GM12878 (cell line): ENCODE results near the gene ABCA4. TPM values are rescaled to one million over a fixed set of nuclear protein-coding genes. Genes with fewer than 3 reads are reported as not detected.

Experiments
- ATAC-seq: fragments of 200-7000 bp; cut with Tn5 transposase; 3 replicates; pipeline ENCODE4 v1.9.1; 2020; ENCODE audit warnings: mild to moderate bottlenecking, moderate library complexity
- BruUV-seq: library from RNA; stranded (reverse); fragments of 400-500 nt; replicated peaks from 2 replicates; lab custom pipeline; 2021; lab: Mats Ljungman, UMichigan
- CTCF ChIA-PET: fragments of 300-600 bp; sonication (Branson Sonifier 250); formaldehyde crosslinking; extraction: SDS; loops from one replicate; lab custom pipeline; 2021; ENCODE audit warnings: inconsistent platforms; lab: Yijun Ruan, JAX
- POLR2A ChIA-PET: fragments of 350-600 bp; formaldehyde crosslinking; extraction: SDS; loops from one replicate; lab custom pipeline; 2021; ENCODE audit warnings: inconsistent platforms; lab: Charles Lee
- RAD21 ChIA-PET: fragments of 300-600 bp; sonication (Branson Sonifier 250); formaldehyde crosslinking; loops from one replicate; lab custom pipeline; 2023; ENCODE audit warnings: antibody characterized with exemption; ENCODE audit not compliant: unreplicated experiment; lab: Charles Lee
- SMC1A ChIA-PET: fragments of 300-600 bp; sonication (Branson Sonifier 250); formaldehyde crosslinking; loops from one replicate; lab custom pipeline; 2023; ENCODE audit not compliant: unreplicated experiment, uncharacterized antibody; lab: Charles Lee
- DNase-seq: peaks from one replicate; pipeline ENCODE4 v3.0.0-alpha.2; 2011; ENCODE audit warnings: low read depth, low spot score
- FAIRE-seq: peaks from 3 replicates; lab custom pipeline; 2011; peaks lifted over from hg19 to GRCh38; lab: Jason Lieb, UNC
- H2AFZ ChIP-seq: 2 replicates; pipeline ENCODE4 v1.6.0; 2011; ENCODE audit warnings: low read depth, low read length, control low read depth; ENCODE audit not compliant: control insufficient read depth
- H3K27ac ChIP-seq: 2 replicates; pipeline ENCODE4 v1.5.1; 2011; ENCODE audit warnings: control low read depth; ENCODE audit not compliant: control insufficient read depth, insufficient read depth
- H3K27me3 ChIP-seq, 2 experiments: replicated peaks in 1 of 2; 2 replicates each; pipeline versions ENCODE4 v1.6.0 to v1.6.1; 2011; ENCODE audit warnings: low read length in 1 of 2; ENCODE audit not compliant: control insufficient read depth in 2 of 2, insufficient read depth in 2 of 2
- H3K36me3 ChIP-seq, 2 experiments: 2 replicates each; pipeline ENCODE4 v1.5.1; 2011; ENCODE audit warnings: low read length in 1 of 2; ENCODE audit not compliant: control insufficient read depth in 2 of 2, insufficient read depth in 2 of 2
- H3K4me1 ChIP-seq: 2 replicates; pipeline ENCODE4 v1.6.1; 2011; ENCODE audit warnings: mild to moderate bottlenecking, low read length, moderate library complexity, mixed read lengths; ENCODE audit not compliant: control insufficient read depth, insufficient read depth
- H3K4me2 ChIP-seq: 2 replicates; pipeline ENCODE4 v1.6.0; 2011; ENCODE audit warnings: control low read depth; ENCODE audit not compliant: control insufficient read depth, insufficient read depth
- H3K4me3 ChIP-seq: fragments of 200-600 bp; sonication (generic); 2 replicates; pipeline ENCODE4 v1.5.1; 2016
- H3K79me2 ChIP-seq: 2 replicates; pipeline ENCODE4 v1.6.0; 2011; ENCODE audit warnings: low read length; ENCODE audit not compliant: control insufficient read depth, insufficient read depth
- H3K9ac ChIP-seq: 2 replicates; pipeline ENCODE4 v1.8.0; 2011; ENCODE audit warnings: low read length, control low read depth, mixed read lengths; ENCODE audit not compliant: control insufficient read depth, insufficient read depth
- H3K9me3 ChIP-seq: replicated peaks from 3 replicates; pipeline ENCODE4 v1.5.1; 2011; ENCODE audit warnings: mild to moderate bottlenecking, low read length; ENCODE audit not compliant: control insufficient read depth, insufficient read depth
- H4K20me1 ChIP-seq: 2 replicates; pipeline ENCODE4 v1.6.0; 2011; ENCODE audit not compliant: control insufficient read depth, insufficient read depth
- BACH1 ChIP-seq: fragments of 450-650 bp; IDR thresholded peaks from 2 replicates; pipeline ENCODE4 v1.6.1; 2017; ENCODE audit warnings: mild to moderate bottlenecking, borderline replicate concordance
- IKZF2 ChIP-seq, 2 experiments: fragments of 450-650 bp; IDR thresholded peaks; 2 replicates each; pipeline ENCODE4 v1.6.1; 2017; ENCODE audit warnings: mild to moderate bottlenecking in 2 of 2, moderate library complexity in 2 of 2
- MYC ChIP-seq: IDR thresholded peaks from 2 replicates; pipeline ENCODE4 v1.6.1; 2011; ENCODE audit warnings: mild to moderate bottlenecking, low read length, moderate library complexity, inconsistent platforms; ENCODE audit not compliant: insufficient read depth, insufficient replicate concordance, insufficient read length, severe bottlenecking
- PAX5 ChIP-seq: IDR thresholded peaks from 2 replicates; pipeline ENCODE4 v1.6.1; 2011; ENCODE audit warnings: low read depth, low read length, borderline replicate concordance
- POLR2AphosphoS5 ChIP-seq: IDR thresholded peaks from 2 replicates; pipeline ENCODE4 v1.6.1; 2011; ENCODE audit warnings: mild to moderate bottlenecking, low read length, inconsistent platforms
- RBBP5 ChIP-seq: fragments of 200-600 bp; sonication (generic); conservative IDR thresholded peaks from 2 replicates; pipeline ENCODE4 v1.6.1; 2016
- ZBED1 ChIP-seq: IDR thresholded peaks from 2 replicates; pipeline ENCODE4 v1.6.1; 2016; ENCODE audit warnings: borderline replicate concordance
- WGBS: methylation state at CpG from one replicate; pipeline ENCODE4 v1.1.6; 2016; ENCODE audit warnings: low lambda C conversion rate; ENCODE audit not compliant: insufficient replicate concordance, insufficient coverage; ENCODE audit errors: missing lambda C conversion rate; 5-methylcytosine and 5-hydroxymethylcytosine counted together
- in situ Hi-C: fragments of 300-500 bp; cut with MboI; formaldehyde crosslinking; loops from 9 replicates; pipeline ENCODE4 v1.14.3; 2018; ENCODE audit warnings: mixed read lengths
- intact Hi-C: fragments of 100-400 bp; cut with micrococcal nuclease; formaldehyde crosslinking; loops from one replicate; pipeline ENCODE4 v1.14.2; 2022; ENCODE audit not compliant: unreplicated experiment
- polyA plus RNA-seq, 11 experiments: library from polyadenylated mRNA; depleted of rRNA in 4 of 11; unstranded in 6 of 11; stranded (reverse) in 5 of 11; fragments of >200 nt; fragmentation: Nextera tagmentation in 4 of 11; fragmentation: Illumina TruSeq in 1 of 11; extraction: Ambion mirVana in 4 of 11; extraction: Trizol in 1 of 11; gene quantifications; 1 replicate in 1 of 11; 2 replicates in 10 of 11; pipeline versions ENCODE4 v1.2.1 to v1.2.3, GENCODE V29; 2011 to 2016; ENCODE audit warnings: inconsistent platforms in 2 of 11, missing spikeins in 2 of 11, low read depth in 1 of 11
- total RNA-seq, 4 experiments: library from RNA; depleted of rRNA in 3 of 4; stranded (reverse); fragments of >200 nt in 3 of 4; fragmentation: Illumina TruSeq in 1 of 4; extraction: Trizol in 1 of 4; gene quantifications; 2 replicates each; pipeline versions ENCODE4 v1.2.1 to v1.2.3, GENCODE V29; 2013 to 2021
- TF ChIP-seq, protein P1 (sequence below): fragments of 450-650 bp; formaldehyde crosslinking; IDR thresholded peaks from 2 replicates; pipeline ENCODE4 v1.4.0; 2020; ENCODE audit warnings: mild to moderate bottlenecking, moderate library complexity

The ABCA4 gene
- total and polyA plus RNA-seq, 10 of the 15 experiments (the other 5 are each of a cell fraction or from before 2014, with no cell fraction given) = 0.03 to 0.28 (median 0.11) TPM; not detected in 3

DNA sequence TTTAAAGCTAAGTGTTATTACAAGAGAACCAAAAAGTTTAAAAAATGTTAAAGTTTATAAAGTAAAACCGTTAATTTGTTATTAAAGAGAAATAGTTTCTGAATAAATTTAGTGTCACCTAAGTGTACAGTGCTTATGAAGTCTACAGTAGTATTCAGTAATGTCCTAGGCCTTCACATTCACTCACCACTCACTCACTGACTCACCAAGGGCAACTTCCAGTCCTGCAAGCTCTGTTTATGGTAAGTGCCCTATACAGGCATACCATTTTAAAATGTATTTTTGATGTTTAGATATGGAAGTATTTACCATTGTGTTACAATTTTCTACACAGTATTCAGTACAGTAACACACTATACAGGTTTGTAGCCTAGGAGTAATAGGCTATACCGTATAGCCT, 151.6 kb downstream of the ABCA4 start:
- FAIRE-seq (no peak), ATAC-seq (no peak), DNase-seq (no peak)
- Histone ChIP-seq H3K79me2 (no peaks in the 10 kb centered on the region), H2AFZ (no peak overlapping the region), H3K27me3 (peaks cover 0 to 2% of the 10 kb centered on the region in 2 experiments; a peak in 2 of 4 replicates), H3K4me1 (no peaks in the 10 kb centered on the region), H3K9me3 (no peaks in the 10 kb centered on the region), H3K36me3 (no peaks in the 10 kb centered on the region), H3K9ac (no peak overlapping the region), H3K27ac (no peak overlapping the region), H4K20me1 (no peaks in the 10 kb centered on the region), H3K4me2 (no peak overlapping the region), H3K4me3 (no peak overlapping the region)
- in situ Hi-C loops (no loop called here), intact Hi-C loops (no loop called here)
- BruUV-seq = no TSS peak
- CTCF ChIA-PET = interaction anchor here (1.1 kb wide), 1 partner anchor 366 kb away, joined by 3 read pairs; no protein-coding TSS in a partner anchor
- 0% methylated on average over 2 of the region's 2 CpGs for WGBS
- TF ChIP-seq ZBED1 = no peak
- TF ChIP-seq PAX5 = no peak
- no peak for TF ChIP-seq POLR2AphosphoS5
- TF ChIP-seq, protein P1, sequence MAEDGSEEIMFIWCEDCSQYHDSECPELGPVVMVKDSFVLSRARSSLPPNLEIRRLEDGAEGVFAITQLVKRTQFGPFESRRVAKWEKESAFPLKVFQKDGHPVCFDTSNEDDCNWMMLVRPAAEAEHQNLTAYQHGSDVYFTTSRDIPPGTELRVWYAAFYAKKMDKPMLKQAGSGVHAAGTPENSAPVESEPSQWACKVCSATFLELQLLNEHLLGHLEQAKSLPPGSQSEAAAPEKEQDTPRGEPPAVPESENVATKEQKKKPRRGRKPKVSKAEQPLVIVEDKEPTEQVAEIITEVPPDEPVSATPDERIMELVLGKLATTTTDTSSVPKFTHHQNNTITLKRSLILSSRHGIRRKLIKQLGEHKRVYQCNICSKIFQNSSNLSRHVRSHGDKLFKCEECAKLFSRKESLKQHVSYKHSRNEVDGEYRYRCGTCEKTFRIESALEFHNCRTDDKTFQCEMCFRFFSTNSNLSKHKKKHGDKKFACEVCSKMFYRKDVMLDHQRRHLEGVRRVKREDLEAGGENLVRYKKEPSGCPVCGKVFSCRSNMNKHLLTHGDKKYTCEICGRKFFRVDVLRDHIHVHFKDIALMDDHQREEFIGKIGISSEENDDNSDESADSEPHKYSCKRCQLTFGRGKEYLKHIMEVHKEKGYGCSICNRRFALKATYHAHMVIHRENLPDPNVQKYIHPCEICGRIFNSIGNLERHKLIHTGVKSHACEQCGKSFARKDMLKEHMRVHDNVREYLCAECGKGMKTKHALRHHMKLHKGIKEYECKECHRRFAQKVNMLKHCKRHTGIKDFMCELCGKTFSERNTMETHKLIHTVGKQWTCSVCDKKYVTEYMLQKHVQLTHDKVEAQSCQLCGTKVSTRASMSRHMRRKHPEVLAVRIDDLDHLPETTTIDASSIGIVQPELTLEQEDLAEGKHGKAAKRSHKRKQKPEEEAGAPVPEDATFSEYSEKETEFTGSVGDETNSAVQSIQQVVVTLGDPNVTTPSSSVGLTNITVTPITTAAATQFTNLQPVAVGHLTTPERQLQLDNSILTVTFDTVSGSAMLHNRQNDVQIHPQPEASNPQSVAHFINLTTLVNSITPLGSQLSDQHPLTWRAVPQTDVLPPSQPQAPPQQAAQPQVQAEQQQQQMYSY (CRISPR knock-in tag) = no peak
- TF ChIP-seq RBBP5 = no peak
- TF ChIP-seq BACH1 = no peak
- TF ChIP-seq MYC = no peak
- no peak for TF ChIP-seq IKZF2 (IDR thresholded peaks at IDR 0.05)
- POLR2A ChIA-PET = no interaction called here
- SMC1A ChIA-PET = interaction anchor here (0.7 kb wide), 1 partner anchor 71 kb away, joined by 3 read pairs; no protein-coding TSS in a partner anchor
- RAD21 ChIA-PET = no interaction called here
